HuH-7.5 (cell line): Measurements from ENCODE around the gene HECW1.
"Not testable (repeated sequence)": the region's sequence is repeated elsewhere in the genome, so short reads cannot be mapped to it uniquely, and the experiment has no call there.

Source experiments
- DNase-seq: peaks from one replicate; pipeline ENCODE4 v3.0.0; 2011; ENCODE audit warnings: low spot score

The HECW1 gene

DNA sequence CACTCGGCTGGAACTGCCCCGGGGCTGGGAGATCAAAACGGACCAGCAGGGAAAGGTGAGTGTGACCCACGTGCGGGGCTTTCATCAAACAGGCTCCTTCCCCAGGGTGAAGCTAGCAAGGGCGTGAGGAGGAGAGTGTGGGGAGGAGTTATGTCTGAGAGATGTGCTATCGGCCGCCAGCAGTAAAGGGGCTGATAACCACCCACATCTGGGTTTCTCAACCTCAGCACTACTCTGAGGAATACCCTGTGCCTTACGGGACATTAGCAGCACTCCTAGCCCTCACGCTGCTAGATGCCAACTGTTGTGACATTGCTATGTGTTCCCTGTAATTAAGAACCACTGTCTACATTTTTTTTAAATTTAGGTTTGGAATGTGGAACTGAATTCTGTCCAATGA, 356.6 kb downstream of the HECW1 start:
- DNase-seq, result no peak

DNA sequence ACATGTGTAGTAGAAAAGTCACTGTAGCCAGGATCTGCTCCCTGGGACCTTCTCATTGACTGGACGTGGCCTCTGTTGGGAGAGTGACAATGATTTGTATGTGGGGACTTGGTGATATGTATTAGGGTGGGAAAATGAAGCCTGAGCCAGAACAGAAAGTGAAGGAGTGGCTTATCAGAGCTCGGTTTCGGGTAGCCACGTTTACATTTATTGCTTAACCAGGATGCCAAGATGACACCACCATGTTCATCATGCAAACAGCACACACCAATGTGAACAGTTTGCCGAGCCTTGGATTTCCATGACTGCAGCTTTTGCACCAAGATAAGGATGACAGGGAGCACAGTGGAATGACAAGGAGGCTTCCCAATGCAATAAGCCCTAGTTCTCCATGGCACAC, 357.7 kb downstream of the HECW1 start:
- DNase-seq, result no peak

GRCh38 chr7:43475983-43476382, 363.5 kb downstream of the HECW1 start:
- DNase-seq, result no peak

DNA sequence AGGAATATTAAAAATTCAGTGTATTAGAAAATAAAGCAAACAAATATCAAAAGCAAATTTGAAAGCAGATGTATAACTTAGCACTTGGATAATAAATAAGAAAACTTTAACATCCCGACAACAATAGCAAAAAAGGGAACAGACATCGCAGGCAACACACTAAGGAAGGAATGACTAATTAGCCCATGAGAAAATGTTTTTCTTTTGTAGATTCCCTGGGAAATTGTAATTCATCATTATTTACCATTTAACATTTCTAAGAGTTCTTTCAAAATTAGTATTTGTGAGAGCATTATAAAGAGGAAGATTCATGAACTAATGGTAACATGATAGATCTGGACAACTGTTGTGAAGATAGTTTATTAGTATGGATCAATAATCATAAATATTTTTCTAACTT, 364.4 kb downstream of the HECW1 start:
- DNase-seq, result no peak

DNA sequence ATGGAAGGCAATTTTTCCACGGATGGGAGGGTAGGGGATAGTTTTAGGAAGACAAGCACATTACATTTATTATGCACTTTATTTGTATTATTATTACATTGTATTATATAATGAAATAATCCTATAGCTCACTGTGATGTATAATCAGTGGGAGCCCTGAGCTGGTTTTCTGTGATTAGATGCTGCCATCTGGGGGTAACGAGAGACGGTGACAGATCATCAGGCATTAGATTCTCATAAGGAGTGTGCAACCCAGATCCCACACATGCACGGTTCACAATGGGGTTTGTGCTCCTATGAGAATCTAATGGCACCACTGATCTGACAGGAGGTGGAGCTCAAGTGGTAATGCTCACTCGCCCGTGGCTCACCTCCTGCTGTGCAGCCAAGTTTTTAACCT, 366.6 kb downstream of the HECW1 start:
- DNase-seq, result no peak

DNA sequence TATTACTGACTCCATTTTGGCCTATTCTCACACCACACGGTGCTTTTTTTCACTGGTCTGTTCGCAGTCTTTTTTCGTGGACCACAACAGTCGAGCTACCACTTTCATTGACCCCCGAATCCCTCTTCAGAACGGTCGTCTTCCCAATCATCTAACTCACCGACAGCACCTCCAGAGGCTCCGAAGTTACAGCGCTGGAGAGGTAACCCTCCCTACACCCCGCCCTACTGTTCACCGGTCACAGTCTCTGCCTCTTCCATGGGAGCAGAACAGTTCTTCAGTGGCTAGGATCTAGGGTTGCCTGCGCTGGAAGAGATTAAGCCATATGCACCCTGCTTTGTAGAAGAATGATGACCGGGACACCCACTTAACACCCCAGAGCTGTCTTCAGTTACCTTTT, 367.1 kb downstream of the HECW1 start:
- DNase-seq, result no peak

GRCh38 chr7:43480581-43480980, 368.1 kb downstream of the HECW1 start:
- no peak for DNase-seq

DNA sequence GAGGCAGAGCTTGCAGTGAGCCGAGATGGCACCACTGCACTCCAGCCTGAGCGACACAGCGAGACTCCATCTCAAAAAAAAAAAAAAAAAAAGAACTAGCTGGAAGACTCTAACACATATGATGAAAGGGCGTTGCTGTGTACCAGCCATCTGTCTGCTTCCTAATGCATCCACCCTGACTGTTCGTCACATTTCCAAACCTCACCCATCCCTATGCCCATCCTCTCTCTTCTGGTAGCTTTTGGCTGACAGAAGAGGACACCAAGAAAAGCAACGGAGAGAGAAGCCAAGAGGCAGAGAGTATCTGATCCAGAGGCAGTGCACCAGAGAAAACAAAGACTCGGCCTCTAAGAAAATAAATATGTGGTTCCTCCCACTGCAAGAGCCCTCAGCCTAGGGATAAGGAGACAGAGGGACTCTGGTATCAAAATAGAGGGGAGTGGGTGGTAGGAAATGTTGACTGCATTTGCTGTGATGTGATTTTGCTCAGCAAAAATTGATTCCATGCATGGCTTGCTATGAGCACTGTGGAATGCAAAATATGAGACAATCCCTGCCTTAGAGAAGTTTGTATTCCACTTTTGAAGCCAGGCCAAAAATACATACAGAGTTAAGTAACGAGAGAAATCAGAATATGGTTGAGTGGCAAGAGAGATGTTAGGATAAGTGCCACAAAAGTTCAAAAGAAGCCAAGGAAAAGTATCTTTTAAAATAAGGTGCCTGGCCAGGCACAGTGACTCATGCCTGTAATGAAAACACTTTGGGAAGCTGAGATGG, 369.6 kb downstream of the HECW1 start:
- DNase-seq, result no peak

DNA sequence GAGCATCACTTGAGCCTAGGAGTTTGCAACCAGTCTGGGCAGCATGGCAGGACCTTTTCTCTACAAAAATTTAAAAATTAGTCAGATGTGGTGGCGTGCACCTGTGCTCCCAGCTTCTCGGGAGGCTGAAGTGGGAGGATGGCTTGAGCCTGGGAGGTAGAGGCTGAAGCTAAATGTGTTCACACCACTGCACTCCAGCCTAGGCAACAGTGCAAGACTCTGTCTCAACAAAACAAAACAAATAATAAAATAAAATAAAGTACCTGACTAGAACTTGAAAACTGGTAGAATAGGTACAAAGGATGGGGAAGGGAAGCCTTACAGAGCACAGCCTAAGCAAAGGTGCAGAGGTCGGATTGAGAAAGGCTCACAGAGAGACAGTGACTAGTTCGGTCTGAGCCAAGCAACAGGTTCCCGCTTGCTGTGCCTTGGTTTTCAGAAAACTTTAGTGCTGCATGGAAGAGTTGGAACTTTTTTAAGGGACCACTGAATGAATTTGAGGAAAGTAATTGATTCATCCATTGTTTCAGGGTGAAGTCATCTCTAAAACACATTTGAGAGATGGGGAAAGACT, 370.3 kb downstream of the HECW1 start:
- DNase-seq, result no peak

DNA sequence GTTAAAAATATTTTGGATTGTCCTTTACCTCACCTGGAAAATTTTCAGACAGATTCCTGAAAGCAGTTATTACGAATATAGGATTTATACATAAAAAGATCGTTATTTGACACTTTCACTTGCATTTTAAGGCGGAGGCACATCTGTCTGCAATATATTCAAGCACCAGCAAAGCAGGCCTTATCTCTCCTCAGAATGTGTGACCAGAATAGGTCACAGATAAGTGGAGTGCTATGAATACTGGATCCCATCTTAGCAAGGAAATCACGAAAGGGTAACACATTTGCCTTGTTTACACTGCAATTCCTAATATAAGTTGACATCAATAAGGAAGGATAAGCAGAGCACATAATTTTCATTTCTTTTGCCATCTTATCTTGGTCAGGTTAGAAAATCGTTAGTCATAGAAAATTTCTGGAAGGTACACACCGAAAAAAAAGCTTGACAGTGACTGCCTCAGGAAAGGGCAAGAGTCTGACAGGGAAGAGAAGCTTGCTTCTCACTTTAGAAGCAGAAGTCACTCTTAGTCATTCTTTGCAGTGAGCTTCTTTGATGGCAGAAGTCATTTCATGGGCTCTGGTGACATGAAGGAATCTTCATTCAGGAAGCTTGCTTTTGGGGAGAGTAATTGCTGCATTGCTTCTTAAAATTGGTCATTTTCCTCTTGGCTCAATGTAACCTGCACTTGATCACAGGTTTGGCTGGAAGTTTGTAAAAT, 372.4 kb downstream of the HECW1 start:
- no peak for DNase-seq

- DNase-seq, result no peak
Observed at GRCh38 chr7:43485580-43485979, 373.1 kb downstream of the HECW1 start.

GRCh38 chr7:43486008-43486407, 373.6 kb downstream of the HECW1 start:
- not testable (repeated sequence) for DNase-seq

GRCh38 chr7:43486634-43487033, 374.2 kb downstream of the HECW1 start:
- DNase-seq, result no peak

- no peak for DNase-seq
Observed at GRCh38 chr7:43487731-43488073, 375.3 kb downstream of the HECW1 start.

- no peak for DNase-seq
Observed at GRCh38 chr7:43489257-43489656, 376.8 kb downstream of the HECW1 start.

DNA sequence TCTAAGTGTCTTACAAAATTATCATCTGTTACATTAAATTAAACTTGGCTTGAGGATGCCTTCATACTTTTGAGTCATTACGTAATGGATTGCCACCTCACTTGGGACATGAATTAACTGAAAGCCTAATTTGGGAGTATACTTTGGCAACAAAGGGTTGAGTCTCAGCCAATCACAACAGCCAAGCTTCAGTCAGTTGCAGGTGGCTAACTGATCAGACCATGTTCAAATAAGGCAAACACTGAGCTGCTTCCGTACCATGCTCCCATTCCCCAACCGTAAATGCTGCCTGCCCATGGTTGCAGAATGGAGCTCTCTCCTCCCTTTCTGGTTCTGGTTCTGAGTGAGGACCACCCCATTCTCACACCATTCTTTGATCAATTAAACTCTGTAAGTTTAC, 377.6 kb downstream of the HECW1 start:
- DNase-seq, result no peak

DNA sequence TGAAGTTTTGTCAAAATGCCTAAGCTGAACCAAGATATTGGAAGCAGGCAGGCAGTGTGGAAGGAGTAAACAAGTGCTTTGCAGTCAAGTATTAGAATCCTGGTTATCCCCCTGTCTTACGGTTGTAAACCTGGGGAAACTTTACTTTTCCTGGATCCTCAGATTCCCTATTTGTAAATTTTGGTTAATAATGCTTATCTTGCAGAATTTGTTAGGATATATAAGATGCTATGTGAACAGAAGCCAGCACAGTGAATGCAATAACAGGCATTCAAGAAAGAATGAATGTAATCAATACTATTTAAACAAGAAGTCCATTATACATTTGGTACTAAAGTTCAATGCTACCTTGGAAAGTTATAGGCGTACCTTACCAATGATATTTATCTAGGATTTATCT, 378.7 kb downstream of the HECW1 start:
- DNase-seq, result no peak

- no peak for DNase-seq
Observed at GRCh38 chr7:43491984-43492383, 379.5 kb downstream of the HECW1 start.

- no peak for DNase-seq
Observed at GRCh38 chr7:43492896-43493295, 380.4 kb downstream of the HECW1 start.

GRCh38 chr7:43495572-43495971, 383.1 kb downstream of the HECW1 start:
- DNase-seq, result no peak

DNA sequence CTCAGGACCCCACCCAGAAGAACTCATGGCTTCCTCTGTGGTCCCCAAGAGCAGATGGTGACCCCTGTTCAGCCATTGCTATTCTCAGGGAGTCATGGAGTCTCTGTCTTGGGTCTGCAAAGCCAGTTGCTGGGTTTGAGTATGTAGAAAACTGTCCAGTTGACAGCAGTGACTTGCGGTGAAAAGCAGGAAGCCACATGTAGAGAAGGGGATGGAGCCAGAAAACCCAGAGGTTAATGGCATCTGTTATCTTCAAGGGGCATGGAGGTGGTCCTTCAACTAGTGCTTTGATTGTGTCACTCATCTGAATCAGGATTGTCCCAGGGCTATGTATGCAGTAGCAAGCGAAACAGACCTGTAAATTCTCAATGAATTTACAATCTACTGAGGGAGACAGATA, 384.1 kb downstream of the HECW1 start:
- DNase-seq, result no peak

DNA sequence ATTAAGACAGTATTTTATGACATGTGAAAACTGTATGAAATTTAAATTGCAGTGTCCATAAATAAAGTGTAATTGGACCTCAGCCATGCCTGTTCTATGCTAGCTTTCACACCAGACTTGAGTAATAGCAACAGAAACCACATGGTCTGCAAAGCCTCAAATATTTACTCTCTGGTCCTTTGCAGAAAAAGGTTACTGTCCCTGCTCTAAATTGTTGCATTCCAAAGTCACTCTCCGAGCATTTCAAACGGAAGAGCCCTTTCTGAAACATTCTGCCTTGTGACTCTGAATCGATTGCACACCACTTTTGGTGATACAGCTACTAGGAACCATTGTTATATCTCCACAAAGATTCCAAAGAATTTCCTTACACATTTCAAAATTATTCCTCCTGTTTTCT, 389.4 kb downstream of the HECW1 start:
- DNase-seq, result no peak

- no peak for DNase-seq
Observed at GRCh38 chr7:43502941-43503340, 390.5 kb downstream of the HECW1 start.

- no peak for DNase-seq
Observed at GRCh38 chr7:43505412-43505811, 393.0 kb downstream of the HECW1 start.
